WTC11 (cell line): Measurements from ENCODE around the gene AOX1. TPM values are rescaled to one million over a fixed set of nuclear protein-coding genes. Genes with fewer than 3 reads are reported as not detected.

Source experiments
- ATAC-seq: fragments of 200-7000 bp; cut with Tn5 transposase; 2 replicates; pipeline ENCODE4 v1.10.0; 2021; ENCODE audit warnings: mild to moderate bottlenecking, moderate library complexity
- CTCF ChIA-PET: fragments of 300-600 bp; sonication (Branson Sonifier 250); formaldehyde crosslinking; loops from one replicate; lab custom pipeline; 2021; ENCODE audit warnings: antibody characterized with exemption; lab: Charles Lee
- POLR2A ChIA-PET: fragments of 350-600 bp; sonication (Branson Sonifier 250); formaldehyde crosslinking; loops from one replicate; lab custom pipeline; 2021; ENCODE audit warnings: antibody characterized with exemption; lab: Charles Lee
- DNase-seq: peaks from one replicate; pipeline ENCODE4 v3.0.0; 2021; ENCODE audit warnings: low spot score
- H3K27ac Mint-ChIP-seq: 2 replicates; pipeline ENCODE4 v1.8.0; 2021; ENCODE audit warnings: mixed read lengths
- H3K27me3 Mint-ChIP-seq: 2 replicates; pipeline ENCODE4 v1.8.0; 2021; ENCODE audit warnings: low read depth, mild to moderate bottlenecking, moderate library complexity, mixed read lengths
- H3K36me3 Mint-ChIP-seq: 2 replicates; pipeline ENCODE4 v1.8.0; 2021; ENCODE audit warnings: mixed read lengths
- H3K4me1 Mint-ChIP-seq: 2 replicates; pipeline ENCODE4 v1.8.0; 2022; ENCODE audit warnings: mixed read lengths
- H3K4me3 Mint-ChIP-seq: 2 replicates; pipeline ENCODE4 v1.8.0; 2021; ENCODE audit warnings: mild to moderate bottlenecking, moderate library complexity, mixed read lengths
- H3K9me3 Mint-ChIP-seq: 2 replicates; pipeline ENCODE4 v1.8.0; 2021; ENCODE audit warnings: mixed read lengths
- FOXK1 ChIP-seq: sonication (generic); formaldehyde crosslinking; IDR thresholded peaks from 2 replicates; pipeline ENCODE4 v1.8.0; 2022; ENCODE audit warnings: mild to moderate bottlenecking, moderate library complexity, missing genetic modification reagents
- FOXP4 ChIP-seq: sonication (generic); formaldehyde crosslinking; IDR thresholded peaks from 2 replicates; pipeline ENCODE4 v1.8.0; 2022; ENCODE audit warnings: mild to moderate bottlenecking, missing genetic modification reagents
- GTF2I ChIP-seq: fragments of 250-450 bp; sonication (Bioruptor Pico); conservative IDR thresholded peaks from 2 replicates; pipeline ENCODE4 v1.4.0; 2021; ENCODE audit warnings: mild to moderate bottlenecking
- HMGXB4 ChIP-seq: sonication (generic); formaldehyde crosslinking; IDR thresholded peaks from 2 replicates; pipeline ENCODE4 v1.8.1; 2023; ENCODE audit warnings: mild to moderate bottlenecking, moderate library complexity, missing genetic modification reagents
- IRF1 ChIP-seq: sonication (generic); formaldehyde crosslinking; IDR thresholded peaks from 2 replicates; pipeline ENCODE4 v1.8.0; 2023; ENCODE audit warnings: missing genetic modification reagents
- OVOL2 ChIP-seq: fragments of 250-450 bp; sonication (Bioruptor Pico); IDR thresholded peaks from 2 replicates; pipeline ENCODE4 v1.9.0; 2021; ENCODE audit warnings: mild to moderate bottlenecking, borderline replicate concordance
- PREB ChIP-seq: sonication (generic); formaldehyde crosslinking; IDR thresholded peaks from 2 replicates; pipeline ENCODE4 v1.8.1; 2022; ENCODE audit warnings: mild to moderate bottlenecking, missing genetic modification reagents, moderate library complexity, borderline replicate concordance
- ZNF425 ChIP-seq: fragments of 250-450 bp; sonication (Bioruptor Pico); conservative IDR thresholded peaks from 2 replicates; pipeline ENCODE4 v1.9.0; 2021; ENCODE audit warnings: mild to moderate bottlenecking
- ZNF671 ChIP-seq: fragments of 250-450 bp; sonication (Bioruptor Pico); IDR thresholded peaks from 2 replicates; pipeline ENCODE4 v1.8.0; 2021; ENCODE audit warnings: mild to moderate bottlenecking
- total RNA-seq: library from RNA; stranded (reverse); gene quantifications from 3 replicates; pipeline ENCODE4 v1.2.3, GENCODE V29; 2021
- TF ChIP-seq, protein P1 (sequence below): sonication (generic); formaldehyde crosslinking; IDR thresholded peaks from 2 replicates; pipeline ENCODE4 v1.8.0; 2022; ENCODE audit warnings: mild to moderate bottlenecking, missing genetic modification reagents
- TF ChIP-seq, protein P2 (sequence below): sonication (generic); formaldehyde crosslinking; conservative IDR thresholded peaks from 2 replicates; pipeline ENCODE4 v1.8.1; 2023; ENCODE audit warnings: mild to moderate bottlenecking, low read depth, missing genetic modification reagents, moderate library complexity
- TF ChIP-seq, protein P3 (sequence below): sonication (generic); formaldehyde crosslinking; IDR thresholded peaks from 2 replicates; pipeline ENCODE4 v1.8.1; 2022; ENCODE audit warnings: mild to moderate bottlenecking, moderate library complexity, missing genetic modification reagents

AOX1 gene
- total RNA-seq, 1 experiment from 2014 or later = 4.8 TPM

DNA sequence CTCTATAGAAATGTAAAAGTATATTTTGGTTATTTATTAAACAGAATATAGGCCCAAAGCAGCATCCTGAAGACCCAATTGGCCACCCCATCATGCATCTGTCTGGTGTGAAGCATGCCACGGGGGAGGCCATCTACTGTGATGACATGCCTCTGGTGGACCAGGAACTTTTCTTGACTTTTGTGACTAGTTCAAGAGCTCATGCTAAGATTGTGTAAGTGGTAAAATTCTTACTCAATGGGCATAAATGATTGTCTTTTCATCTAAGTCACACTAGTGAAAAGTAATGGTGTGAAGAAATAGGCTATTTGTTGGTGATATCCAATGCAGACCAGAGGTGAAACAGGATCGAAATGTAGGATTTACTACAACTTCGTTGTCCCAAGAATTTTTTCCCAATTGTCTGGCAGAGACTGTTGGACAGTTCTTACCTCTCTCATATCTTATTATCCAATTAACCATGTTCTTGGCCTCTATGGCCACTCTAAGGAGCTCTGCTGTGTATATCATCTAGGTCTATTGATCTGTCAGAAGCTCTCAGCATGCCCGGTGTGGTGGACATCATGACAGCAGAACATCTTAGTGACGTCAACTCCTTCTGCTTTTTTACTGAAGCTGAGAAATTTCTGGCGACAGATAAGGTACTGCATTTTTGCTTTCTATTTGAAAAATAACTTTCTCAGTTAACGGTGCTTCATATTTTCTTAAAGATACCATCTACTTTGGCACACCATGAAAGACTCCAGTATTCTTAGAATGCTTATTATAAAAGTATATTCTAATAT, 35.0 kb downstream of the AOX1 start:
- TF ChIP-seq, protein P1, sequence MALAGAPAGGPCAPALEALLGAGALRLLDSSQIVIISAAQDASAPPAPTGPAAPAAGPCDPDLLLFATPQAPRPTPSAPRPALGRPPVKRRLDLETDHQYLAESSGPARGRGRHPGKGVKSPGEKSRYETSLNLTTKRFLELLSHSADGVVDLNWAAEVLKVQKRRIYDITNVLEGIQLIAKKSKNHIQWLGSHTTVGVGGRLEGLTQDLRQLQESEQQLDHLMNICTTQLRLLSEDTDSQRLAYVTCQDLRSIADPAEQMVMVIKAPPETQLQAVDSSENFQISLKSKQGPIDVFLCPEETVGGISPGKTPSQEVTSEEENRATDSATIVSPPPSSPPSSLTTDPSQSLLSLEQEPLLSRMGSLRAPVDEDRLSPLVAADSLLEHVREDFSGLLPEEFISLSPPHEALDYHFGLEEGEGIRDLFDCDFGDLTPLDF = no peak
- TF ChIP-seq FOXP4 (CRISPR knock-in tag) = no peak
- Mint-ChIP-seq H3K9me3 (no peaks in the 10 kb centered on the region), H3K4me3 (no peak overlapping the region)

DNA sequence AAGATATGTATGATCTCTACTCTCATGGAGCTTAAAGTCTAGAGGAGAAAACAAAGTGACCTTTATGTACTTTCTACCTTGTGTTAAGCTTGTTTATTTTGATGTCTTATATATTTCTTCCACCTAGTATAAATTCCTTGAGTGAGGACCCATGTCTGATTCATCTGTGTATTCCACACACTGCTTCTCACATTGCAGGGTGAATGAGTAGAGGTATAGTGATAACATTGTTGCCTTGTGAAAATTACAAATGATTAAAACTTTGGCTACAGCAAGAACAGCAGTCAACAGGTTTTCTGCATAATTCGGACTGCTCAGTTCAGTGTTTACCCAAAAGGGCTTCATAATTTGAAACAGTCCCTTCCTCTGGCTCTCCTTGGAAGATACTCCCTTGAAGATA, 36.3 kb downstream of the AOX1 start:
- no peaks in the 10 kb centered on the region; the same call in 1 of the 2 replicates for H3K27me3 Mint-ChIP-seq
- TF ChIP-seq FOXK1 (CRISPR knock-in tag) = no peak
- no peak for TF ChIP-seq ZNF425 (CRISPR knock-in tag)
- TF ChIP-seq OVOL2 = no peak
- TF ChIP-seq, protein P2, sequence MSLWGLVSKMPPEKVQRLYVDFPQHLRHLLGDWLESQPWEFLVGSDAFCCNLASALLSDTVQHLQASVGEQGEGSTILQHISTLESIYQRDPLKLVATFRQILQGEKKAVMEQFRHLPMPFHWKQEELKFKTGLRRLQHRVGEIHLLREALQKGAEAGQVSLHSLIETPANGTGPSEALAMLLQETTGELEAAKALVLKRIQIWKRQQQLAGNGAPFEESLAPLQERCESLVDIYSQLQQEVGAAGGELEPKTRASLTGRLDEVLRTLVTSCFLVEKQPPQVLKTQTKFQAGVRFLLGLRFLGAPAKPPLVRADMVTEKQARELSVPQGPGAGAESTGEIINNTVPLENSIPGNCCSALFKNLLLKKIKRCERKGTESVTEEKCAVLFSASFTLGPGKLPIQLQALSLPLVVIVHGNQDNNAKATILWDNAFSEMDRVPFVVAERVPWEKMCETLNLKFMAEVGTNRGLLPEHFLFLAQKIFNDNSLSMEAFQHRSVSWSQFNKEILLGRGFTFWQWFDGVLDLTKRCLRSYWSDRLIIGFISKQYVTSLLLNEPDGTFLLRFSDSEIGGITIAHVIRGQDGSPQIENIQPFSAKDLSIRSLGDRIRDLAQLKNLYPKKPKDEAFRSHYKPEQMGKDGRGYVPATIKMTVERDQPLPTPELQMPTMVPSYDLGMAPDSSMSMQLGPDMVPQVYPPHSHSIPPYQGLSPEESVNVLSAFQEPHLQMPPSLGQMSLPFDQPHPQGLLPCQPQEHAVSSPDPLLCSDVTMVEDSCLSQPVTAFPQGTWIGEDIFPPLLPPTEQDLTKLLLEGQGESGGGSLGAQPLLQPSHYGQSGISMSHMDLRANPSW (CRISPR knock-in tag) = no peak
- TF ChIP-seq FOXP4 (CRISPR knock-in tag) = no peak
- TF ChIP-seq, protein P1 = no peak
- no peak for TF ChIP-seq HMGXB4 (CRISPR knock-in tag)
- TF ChIP-seq ZNF671 (CRISPR knock-in tag) = no peak
- TF ChIP-seq, protein P3, sequence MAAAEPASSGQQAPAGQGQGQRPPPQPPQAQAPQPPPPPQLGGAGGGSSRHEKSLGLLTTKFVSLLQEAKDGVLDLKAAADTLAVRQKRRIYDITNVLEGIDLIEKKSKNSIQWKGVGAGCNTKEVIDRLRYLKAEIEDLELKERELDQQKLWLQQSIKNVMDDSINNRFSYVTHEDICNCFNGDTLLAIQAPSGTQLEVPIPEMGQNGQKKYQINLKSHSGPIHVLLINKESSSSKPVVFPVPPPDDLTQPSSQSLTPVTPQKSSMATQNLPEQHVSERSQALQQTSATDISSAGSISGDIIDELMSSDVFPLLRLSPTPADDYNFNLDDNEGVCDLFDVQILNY = no peak
- TF ChIP-seq GTF2I (CRISPR knock-in tag) = no peak
- no peak for TF ChIP-seq IRF1 (CRISPR knock-in tag)
- no peak for TF ChIP-seq PREB (CRISPR knock-in tag)
- TF ChIP-seq, all 79 proteins: peak for 0
- POLR2A ChIA-PET = no interaction called here
- Mint-ChIP-seq H3K4me1 (peaks cover 13% of the 10 kb centered on the region), H3K9me3 (no peaks in the 10 kb centered on the region), H3K27ac (no peak overlapping the region), H3K4me3 (no peak overlapping the region), H3K36me3 (no peaks in the 10 kb centered on the region)
- CTCF ChIA-PET = no interaction called here
- ATAC-seq (no peak), DNase-seq (no peak)

More for the DNA sequence above, 35.0 kb downstream of the AOX1 start:
- H3K4me1 Mint-ChIP-seq = peaks cover under 1% of the 10 kb centered on the region; the same call in 1 of the 2 replicates
- no peaks in the 10 kb centered on the region for H3K36me3 Mint-ChIP-seq
- DNase-seq = no peak
- H3K27me3 Mint-ChIP-seq = no peaks in the 10 kb centered on the region; the same call in 1 of the 2 replicates
- no peak for ATAC-seq
- ChIA-PET POLR2A (no interaction called here), CTCF (interaction anchor here (1.1 to 1.3 kb wide), 2 partner anchors 35 to 82 kb away, joined by 3 to 4 read pairs; partner anchors contain the start of gene AOX1)
- no peak overlapping the region for H3K27ac Mint-ChIP-seq
